PC-3 (cell line): ENCODE results near the gene LAMA2.

Source experiments
- CTCF ChIP-seq: fragments of 300-600 bp; sonication (generic); conservative IDR thresholded peaks from 2 replicates; pipeline ENCODE4 v1.5.1; 2017; ENCODE audit warnings: antibody characterized with exemption, low read depth, mild to moderate bottlenecking, low read length
- EZH2 ChIP-seq: fragments of 300-600 bp; sonication (generic); IDR thresholded peaks from one replicate; pipeline ENCODE4 v1.6.1; 2017; ENCODE audit warnings: antibody characterized with exemption, mild to moderate bottlenecking, low read length; ENCODE audit not compliant: unreplicated experiment
- EZH2phosphoT487 ChIP-seq: fragments of 300-600 bp; sonication (generic); IDR thresholded peaks from 2 replicates; pipeline ENCODE4 v1.6.1; 2018; ENCODE audit warnings: mild to moderate bottlenecking, antibody characterized with exemption, low read length, borderline replicate concordance

GRCh38 chr6:129411092-129411491 is 528.2 kb downstream of the LAMA2 start:
- TF ChIP-seq CTCF = no peak
- TF ChIP-seq EZH2 = no peak
- no peak for TF ChIP-seq EZH2phosphoT487
